Suppressor macrophage treated with lipopolysaccharide for 1 hour (primary cell): ENCODE measurements around the gene PEPD.

Experiments
- DNase-seq, 3 donors: peaks; one replicate each; pipeline ENCODE4 v3.0.0-alpha.2; 2020 to 2022

The PEPD gene

DNA sequence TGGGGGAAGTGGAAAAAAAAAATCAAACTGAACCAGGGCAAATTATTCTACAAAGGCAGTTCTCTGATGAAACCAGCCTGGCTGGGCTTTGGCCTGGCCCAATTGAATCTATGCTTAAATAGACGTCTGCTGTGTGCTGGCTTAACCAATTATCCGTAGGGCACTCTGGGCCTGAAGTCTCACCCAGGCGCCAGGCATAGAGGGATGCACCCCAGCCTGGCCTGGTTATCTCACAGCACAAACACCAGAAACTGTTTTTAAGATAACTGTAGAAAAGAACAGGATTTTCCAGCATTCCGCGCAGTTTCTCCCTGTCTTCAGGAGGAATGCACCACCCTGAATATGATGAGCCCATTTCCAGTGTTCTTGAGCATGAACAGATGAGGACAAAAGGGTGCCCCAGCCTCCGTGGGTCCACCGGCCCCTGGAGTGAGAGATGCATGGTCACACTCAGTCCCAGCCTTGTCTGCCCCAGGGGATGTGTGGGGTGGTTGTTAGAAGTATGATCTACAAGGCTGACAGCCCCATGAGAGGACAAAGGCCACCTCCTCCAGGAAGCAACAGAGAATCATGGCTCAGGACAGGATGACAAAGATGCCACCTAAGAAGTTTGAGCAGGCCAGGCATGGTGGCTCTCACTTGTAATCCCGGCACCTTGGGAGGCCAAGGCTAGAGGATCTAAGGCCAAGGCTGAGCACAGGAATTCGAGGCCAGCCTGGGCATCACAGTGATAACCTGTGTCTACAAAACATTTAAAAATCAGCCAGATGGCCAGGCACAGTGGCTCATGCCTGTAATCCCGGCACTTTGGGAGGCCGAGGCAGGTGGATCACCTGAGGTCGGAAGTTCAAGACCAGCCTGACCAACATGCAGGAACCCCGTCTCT, 50.2 kb downstream of the PEPD start:
- no peak for DNase-seq

DNA sequence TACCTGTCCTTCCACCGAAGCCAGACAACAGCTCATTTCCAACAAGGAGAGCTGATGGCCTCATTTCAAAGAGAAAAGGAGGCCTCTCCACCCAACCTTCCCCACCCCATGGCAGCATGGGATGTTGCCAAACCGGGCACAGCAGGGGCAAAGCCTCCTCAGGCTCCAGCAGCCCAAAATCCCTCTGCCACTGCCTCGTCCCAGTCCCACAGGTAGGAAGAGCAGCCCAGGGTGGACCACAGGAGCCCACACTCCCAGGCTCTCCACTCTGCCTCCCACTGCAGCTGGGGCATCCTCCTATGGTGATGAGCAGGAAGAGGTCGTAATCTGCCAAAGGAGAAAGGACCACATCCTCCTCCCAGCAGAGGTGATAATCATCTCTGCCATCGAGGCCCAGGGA, 50.9 kb downstream of the PEPD start:
- DNase-seq, result no peak

DNA sequence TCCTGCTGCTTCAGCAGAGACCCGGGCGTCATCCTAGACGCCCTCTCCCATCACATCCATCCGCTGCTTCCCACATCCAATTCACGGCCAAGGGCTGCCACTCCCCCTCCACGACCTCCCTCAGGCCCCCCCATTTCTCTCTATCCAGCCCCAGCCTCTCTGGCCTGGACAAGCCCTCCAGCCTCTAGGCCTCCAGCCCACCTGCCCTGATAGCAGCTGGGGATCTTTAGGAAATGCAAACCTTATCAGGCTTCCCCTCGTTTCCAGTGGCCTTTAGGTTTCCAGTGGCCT, 51.6 kb downstream of the PEPD start:
- no peak for DNase-seq

DNA sequence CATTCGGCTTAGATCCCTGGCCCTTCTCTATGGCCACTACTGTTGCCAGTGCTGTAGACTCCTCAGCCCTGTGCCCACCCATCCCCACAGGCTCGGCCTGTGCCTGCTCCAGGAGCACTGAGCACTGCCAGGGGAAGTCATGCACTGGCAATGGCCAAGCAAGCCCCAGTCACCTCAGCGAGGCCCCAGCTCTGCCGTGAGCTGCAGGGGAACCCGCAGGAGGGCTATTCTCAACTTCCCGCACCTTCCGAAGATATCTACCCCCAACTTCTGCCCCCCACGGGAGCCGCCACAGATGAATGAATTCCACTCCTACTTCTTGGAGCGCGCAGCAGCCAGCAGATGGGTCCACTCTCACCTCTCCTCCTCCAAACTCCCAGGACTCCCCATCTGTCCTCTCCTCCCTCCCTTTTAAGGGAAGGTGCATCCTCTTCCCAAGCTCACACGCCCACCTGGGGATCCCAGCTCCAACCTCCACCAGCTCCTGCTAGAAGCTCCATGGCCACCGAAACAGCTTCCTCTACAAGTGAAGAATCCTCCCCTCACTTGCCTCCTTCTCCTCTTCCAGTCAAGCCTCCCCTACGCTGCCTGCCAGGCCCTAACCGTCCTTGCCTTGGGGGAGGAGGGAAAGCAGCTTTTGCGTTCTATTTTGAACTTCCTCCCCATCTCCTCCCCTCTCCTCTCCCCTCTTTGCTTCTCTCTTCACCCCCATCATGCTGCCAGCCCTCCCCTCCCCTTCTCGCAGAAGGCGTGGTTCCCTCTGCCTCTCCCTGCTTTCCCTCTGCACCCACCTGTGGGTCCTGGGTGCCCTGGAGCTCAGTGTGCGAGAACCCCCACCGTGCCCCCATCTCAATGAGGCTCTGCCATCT, 52.2 kb downstream of the PEPD start:
- no peak for DNase-seq

DNA sequence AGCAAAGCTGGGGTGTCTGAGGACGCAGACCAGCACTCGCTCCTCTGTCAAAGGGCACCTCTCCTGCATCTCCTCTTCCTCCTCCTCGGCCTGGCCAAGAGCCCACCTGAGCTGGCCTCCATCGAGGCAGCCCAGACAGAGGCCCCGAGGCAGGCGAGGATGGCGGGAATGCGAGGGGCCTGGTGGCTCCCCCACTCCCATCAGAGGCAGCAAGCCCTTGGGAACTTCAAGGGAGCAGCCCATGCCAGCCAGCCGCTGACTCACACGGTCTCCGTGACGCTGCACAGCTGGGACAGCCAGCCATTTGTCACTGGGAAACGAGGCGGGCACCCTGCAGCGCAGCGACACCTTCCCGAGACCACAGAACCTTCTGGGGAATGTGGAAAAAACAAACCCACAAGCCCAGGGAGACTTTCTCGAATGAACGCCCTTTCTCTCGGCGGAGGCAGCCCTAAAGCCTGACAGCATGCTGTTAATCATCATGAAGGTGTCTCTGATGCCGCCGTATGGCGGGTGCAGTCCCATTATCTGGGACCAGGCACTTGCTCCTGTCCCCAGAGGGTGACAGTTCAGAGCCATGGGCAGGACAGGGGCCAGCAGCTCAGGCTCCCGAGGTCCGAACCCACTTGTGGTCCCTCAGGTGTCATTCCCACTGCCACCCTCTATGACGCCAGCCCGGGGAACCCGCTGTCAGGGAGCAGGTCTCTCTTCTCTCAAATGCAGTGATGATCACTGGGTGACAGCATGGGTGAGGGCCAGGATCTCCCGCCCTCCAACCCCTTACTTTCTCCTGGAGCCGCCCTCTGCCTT, 53.0 kb downstream of the PEPD start:
- DNase-seq, result no peak

DNA sequence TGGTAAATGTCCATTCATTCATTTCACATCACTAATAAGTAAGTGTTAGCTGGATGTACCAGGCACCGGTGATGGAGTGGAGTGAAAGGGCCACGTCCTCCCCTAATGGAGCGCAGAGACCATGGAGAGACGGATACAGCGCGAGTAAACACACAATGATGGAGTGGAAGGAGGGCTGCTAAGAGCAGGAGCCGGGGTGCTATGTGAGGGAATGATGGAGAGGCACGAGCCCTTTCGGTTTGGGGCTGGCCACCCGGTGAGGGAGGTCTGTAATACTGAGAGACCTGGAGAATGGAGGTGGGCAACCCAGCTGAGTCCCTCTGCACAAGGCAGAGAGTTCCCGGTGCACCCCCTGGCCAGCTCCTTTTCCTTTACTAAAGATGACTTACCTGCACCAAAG, 53.7 kb downstream of the PEPD start:
- DNase-seq, result no peak

DNA sequence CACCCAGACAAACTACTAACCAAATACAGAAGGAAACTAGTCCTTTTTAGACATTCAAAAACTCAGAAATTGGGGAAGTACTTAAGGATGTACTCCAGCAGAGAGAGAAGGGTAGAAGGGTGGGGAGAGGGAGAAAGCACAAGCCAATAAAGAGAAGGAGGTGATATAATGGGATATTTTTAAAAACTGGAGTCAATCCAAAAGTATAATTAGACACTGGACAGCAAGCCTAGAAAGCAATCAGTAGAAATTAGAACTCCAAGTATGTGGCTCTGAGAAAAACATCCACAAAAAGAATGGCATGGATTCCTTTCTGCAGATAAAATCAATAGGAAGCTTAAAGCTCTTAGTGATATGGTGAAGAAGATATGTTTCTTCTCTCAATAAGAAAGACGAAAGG, 55.8 kb downstream of the PEPD start:
- DNase-seq, result no peak

DNA sequence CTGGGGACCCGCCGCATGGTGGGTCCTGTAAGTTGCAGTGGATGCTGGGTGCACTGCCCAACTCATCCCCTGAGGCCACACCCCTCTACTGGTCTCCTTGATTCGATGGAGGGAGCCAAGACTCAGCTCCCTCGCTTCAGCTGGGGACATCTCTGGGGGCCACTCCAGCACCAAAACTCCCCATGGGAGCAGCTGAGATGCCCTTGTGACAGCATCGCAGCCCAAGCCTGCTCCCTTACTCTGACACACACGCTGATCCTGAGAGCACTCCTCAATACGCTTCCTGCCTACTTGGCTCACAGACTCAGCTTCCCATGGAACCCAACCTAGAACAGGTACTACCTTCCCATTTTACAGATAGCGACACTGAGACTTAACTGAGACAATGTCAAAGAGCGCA, 56.2 kb downstream of the PEPD start:
- DNase-seq, result no peak

DNA sequence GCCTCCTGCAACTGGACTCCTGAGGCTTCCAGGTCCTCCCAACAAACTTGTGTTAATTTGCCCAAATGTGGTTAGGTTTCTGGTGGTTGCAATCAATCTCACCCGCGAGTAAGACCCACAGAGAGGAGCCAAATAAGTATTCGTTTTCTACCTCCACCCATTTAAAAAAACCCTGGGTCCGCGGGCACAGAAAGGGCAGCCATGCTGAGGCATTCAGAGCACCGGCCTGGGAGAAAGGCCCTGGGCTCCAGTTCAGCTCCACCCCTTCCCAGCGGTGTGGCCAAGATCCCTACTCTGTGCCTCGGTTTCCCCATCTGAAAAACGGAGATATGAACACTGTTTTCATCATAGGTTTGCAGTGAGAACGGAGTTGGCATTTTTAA, 56.9 kb downstream of the PEPD start:
- DNase-seq, result no peak

DNA sequence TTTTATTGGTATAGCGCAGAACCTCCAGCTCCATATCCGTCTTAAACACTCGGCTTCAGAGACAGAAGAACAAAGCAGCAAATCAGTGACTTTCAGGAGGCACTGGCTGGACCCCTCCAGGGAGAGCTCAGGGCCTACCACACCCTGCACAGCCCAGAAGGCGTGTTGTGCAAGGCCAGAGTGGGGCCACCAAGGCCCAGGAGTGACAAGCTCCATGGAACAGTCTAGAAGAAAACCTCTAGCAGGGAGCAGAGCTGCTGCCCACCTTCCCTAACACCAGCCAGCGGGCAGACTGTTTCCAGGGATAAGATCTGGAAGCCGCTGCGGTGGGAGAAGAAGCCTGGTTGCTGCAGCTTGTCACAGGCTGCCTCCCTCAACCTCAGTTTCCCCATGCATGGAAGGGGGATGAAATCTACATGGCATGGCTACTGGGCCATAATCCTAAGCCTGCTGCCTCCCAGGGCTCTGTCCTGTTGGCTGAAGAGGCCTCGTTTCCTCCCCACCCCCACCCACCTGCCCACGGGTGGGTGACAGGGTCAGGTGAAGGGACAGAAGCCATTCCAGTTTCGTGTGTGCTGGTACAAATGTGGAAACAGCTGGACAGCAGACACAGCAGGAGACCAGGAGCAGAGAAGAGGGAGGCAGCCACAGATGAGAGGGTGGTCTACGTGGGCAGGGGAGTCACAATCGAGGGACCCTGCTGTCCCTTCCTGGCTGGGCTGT, 57.4 kb downstream of the PEPD start:
- no peak for DNase-seq

DNA sequence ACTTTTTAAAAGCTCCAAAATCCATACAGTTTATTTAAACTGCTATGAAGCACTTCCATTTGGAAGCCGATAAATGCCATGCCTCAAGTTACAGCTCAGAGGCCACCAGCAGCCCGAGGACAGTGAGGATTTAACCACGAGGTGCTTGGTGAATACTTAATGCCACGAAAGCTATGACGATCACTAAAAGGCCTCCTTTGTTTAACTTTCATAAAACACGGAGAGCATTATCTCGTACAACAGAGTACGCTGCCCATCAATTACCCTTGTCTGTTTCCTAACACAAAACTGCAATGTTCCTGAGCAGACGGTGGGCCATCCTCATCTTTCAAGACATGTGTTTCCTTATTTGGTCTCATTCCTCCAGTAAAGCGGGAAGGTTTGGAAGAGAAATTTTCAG, 58.4 kb downstream of the PEPD start:
- DNase-seq, result no peak

DNA sequence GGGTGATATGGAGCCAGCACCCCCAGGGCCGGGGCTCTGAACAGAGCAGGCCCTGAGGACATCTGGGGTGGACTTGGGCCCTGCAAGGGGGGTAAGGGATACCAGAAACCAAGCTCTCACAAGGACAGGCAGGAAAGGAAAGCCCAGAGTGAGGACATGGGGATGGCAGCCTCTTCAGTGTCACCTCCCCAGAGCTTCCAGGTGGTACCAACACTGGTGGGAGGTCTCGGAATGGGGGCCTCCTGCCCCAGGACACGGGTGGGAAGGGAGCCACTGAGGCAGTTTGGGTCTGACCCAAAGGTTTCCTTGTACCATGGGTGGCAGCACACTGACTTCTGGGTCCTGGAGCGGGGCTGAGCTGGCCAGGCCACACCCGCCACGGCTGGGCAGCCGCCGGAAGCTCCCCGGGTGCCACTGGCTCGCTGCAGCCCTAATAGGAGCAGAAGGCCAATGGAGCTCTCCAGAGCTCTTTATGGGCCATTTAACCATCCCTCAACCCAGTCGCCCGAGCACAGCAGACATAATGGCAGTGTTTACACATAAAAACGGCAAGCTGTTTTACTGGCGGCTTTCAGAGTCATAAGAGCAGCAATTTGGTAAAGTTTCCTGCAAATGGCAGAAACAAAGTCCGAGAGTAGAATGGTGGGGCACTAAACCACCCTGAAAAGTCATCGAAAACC, 59.3 kb downstream of the PEPD start:
- no peak for DNase-seq

DNA sequence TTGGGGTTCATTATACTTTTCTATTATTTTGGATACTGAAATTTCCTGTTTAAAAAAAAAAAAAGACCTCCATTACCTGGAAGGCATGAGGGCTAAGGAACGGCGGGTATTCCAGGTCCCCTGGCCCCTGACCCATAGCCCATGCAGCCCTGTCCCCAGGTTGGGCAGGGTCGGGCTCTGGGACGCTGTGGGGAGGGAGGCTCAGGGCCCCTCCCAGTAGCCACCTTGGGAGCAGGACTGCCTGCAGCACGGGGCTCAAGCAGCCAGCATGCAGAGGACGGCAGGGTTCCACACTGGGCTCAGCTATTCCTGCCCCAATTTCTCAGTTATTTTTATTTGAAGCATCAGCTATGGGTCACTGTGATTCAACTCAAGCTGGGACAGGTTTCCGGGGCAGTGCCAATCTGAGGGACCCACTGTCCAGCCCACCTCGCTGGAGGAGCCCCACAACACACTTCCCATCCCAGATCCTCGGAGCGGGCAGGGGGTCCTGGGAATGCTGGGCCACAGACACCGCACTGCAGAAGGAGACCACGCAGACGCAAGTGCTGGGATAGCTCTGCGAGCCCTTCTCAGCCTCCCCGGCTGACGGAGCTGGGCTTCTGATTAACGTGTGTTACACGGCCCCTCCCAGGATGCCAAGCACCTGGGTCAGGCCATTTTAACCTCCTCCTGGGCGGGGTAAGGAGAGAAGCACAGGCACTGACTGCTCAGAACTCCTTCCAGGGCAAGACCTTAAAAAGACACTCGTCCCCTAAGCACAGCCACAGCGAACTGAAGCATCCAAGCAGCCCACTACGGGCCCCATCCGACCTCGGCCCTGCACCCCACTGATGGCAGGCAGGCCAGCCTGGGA, 60.1 kb downstream of the PEPD start:
- DNase-seq, result no peak

DNA sequence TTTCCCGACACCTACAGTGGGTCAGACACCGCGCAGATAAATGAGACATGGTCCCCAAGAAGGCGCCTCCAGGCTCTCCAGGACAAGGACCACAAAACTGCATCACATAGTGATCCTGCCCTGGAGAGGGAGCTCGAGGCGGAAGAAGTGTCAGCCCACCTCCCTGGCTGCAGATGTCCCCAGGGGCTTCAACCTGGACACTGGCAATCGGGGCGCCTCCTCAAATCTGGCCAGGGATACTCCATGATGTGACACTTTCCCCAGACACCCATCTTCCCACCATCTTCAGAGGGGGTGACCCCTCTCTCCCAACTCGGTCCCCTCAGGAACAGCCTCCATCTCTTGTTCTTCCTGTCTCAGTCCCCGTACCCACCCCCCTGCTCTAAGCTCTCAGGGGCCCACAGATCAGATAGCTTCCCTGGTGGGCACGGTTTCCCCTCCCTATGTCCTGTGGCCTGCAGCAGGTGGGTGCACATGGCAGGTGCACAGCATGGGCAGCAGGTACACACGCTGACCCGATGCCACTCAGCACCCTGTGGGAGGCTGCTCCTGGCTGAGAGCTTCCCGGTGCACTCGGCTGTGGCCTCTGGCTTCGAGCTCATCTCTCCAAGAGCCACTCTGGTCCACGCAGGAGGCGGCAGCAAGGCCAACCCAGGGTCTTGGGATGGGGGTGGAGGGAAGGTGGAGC, 61.2 kb downstream of the PEPD start:
- no peak for DNase-seq

DNA sequence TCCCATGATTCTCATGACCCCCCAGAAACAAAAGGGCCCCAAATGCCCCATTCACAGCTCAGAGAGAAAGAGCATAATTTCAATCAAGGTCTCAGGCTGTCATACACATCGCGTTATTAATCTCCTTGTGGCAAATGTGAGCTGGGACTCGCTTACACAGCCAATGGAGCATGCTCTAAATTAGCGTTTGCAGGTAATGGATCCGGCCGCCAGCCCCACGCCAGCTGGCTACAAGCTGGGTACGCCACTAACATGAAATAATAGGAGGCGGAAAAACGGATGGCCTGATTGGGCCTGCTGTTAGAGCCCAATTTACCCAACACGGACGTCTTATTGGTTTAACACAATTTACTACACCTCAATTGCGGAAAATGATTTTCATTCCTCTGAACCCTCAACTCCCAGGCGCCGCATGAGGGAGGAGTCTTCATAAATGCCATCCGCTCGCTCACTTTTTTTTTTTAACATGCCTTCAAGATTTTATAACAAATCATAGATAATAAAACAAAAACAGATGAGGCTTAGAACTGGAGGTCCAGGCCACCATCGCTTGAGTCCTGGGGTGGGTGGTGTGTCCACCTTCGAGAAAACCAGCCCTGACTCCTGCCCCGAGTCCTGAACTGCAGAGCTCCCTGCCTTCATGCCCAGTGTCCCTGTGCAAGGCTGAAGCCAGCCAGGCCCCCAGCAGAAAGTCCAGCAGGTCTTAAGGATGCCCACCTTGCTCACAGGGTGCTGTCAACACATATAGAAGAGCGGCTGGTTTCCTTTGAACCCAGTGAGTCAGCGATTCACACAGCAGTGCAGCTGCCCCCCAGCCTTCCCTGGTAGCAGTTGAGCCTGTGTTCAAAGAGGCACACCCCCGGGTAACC, 62.1 kb downstream of the PEPD start:
- no peak for DNase-seq

DNA sequence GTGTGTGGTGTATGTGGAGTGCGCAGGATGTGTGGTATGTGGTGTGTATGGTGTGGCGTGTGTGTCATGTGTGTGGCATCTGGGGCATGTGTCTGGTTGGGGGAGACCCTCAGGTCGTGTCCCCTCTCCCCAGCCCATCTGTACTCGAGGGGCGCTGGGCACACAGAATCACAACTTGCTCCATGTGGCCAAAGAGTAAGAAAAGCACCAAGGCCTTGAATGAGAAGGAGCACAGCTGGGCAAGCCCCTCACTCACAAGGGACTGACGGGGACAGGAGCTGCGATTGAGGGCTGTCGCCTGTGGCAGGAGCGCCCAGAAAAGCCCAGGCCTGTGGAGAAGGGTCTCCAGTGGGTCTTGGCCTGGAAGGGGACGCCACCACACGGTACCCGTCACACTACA, 62.8 kb downstream of the PEPD start:
- DNase-seq, result no peak

DNA sequence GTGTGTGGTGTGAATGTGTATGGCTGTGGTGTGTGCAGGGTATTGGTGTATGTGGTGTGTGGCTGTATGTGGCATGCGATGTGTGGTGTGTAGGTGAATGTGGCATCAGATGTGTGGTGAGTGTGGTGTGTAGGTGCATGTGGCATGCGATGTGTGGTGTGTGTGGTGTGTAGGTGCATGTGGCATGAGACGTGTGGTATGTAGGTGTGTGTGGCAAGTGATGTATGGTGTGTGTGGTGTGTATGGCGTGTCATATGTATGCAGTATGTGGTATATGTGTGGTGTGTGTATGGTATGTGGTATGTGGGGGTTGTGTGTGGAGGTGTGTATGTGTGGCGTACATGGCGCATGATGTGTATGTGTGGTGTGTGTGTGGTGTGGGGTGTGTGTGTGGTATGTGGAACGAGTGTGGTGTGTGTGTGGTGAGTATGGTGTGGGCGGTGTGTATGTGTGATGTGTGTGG, 63.4 kb downstream of the PEPD start:
- DNase-seq, result no peak

DNA sequence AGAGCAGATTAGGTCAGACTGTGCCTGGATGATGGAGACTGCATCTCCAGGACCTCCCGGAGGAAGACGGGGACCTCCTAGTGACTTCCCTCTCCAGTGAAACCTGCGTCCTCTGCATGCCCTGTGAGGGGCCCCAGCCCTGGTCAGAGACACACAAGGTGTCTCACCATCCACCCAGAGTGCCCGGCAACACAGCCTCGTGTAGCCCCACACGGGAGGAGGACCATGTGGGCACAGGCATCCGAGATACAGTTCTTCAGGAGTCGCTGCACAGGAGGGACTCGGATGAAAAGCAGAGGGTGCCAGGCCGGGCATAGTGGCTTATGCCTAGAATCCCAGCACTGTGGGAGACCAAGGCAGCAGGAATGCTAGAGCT, 64.8 kb downstream of the PEPD start:
- DNase-seq, result no peak

DNA sequence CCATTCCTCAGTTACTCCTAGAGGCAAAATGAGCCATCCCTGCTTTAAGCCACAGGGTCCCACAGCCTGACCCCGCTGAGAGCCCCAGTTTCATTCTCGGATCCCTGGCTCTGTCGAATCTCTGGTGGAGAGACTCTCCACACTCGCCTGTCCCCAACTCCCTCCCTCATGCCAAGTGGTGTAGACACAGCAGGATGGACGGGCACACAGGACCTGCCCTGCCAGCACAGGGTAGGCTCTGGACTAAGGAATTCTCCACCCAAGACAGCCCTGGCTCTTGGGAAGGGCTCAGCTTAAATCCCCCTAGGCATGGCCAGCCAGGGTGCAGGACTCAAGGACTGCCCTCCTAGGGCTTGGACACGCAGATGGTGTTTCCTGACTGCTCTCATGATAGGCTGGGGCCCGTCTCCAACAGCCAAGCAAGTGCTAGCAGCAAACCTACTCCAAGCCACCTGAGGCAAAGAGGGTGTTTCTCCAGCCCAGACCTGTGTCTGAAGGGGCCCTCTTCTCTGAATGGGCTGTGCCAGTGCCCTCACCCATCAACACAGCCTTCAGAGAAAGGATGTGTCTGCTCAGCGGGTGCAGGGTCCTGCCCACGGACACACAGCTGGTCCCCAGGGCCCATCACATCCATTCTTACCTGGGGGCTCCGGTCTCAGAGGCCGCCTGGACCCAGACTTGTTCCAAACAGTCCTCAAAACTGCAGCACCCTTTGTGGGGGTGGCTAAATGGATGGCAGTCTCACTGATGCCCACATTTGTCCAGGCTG, 65.3 kb downstream of the PEPD start:
- DNase-seq, result no peak
